ENCODE measurements around the gene HBEGF.

DNA sequence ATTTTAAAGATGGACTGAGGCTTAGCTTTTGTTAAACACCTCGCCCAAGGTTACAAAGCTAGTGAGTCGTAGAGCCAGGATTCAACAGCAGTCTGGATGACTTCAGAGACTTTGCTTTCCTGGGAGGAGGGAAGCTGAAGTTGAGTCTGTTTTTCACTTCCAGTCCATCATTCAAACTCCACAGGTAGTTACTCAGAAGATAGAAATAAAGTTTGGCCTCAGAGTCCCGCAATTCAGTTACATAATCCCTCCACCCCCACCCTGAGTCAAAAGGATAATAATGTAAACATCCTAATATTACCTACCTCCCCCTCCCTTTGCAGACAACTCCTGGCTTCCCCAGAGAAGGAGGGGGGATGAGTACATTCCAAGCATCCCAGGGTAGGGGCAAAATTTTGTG lies 8.1 kb downstream of the HBEGF start:
- TF ChIP-seq CTCF (IDR thresholded peaks at IDR 0.05) (no peak), EP300 (IDR thresholded peaks at IDR 0.05) (no peak)
